HG02870 (cell line): ENCODE measurements around the gene SIGLEC15.

ENCODE experiments used
- ATAC-seq: cut with Tn5 transposase; IDR thresholded peaks from one replicate; pipeline ENCODE4 v1.9.1; 2021; ENCODE audit warnings: mild to moderate bottlenecking, moderate library complexity; ENCODE audit not compliant: unreplicated experiment

Gene SIGLEC15

DNA sequence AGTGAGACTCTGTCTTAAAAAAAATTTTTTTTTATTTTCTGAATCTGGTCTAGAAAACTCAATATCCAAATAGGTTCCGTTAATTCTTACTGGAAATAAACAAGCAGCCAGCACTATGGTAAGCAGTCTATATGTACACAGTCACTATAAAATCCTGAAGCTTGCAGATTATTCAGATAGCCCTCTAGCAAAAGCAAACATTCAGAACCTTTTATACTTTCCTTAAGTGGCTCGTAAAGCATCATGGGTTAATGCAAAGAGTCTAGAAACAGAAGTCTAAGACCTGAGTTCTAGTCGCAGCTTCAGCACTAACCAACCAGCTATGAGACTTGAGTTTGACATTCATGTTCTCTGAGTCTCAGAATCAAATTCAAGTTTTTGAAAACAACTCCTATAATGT lies 51.9 kb downstream of the SIGLEC15 start:
- ATAC-seq, result no peak

DNA sequence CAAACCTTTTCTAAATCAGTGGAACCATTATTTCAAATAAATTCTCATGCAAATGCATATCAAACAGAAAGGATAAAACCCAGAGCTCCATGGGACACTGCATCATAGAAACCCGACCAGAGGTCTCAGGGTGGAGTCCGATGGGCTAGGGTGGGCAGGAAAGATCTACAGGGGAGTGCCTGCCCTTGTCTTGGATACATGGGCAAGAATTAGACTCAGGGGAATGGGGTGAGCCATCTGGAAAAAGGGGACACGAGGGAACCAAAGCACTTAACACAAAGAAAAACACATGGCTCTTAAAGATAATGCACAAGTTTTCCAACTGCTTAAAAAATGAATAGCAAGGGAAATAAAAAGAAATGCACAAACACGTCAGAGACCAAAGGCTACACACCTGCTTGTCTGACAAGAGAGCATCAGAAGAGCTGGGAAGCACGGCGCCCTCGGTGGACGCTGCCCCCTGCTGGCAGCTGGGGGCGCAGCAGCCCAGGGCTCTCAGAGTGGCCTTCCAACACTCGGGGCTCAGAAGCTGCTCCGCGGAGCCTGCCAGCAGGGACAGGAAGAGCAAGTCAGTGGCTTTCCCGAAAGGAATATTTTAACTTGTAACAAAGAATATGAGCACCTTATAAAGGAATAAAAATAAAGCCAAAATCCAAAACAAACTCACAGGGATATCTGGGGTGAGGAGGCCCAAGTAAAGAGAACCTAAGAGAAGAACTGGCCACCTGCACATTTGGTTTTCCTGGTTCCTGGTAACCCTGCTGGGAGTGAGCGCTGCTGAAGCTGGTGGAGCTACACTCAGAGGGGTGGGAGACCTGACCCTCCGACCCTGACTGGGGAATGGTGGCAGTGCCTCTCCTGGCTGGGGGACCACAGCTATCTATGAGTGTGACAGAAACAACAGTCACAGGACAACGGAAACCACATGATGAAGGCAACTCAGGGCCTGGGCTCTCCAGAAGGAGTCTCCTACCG lies 54.5 kb downstream of the SIGLEC15 start:
- ATAC-seq, result peak; percentile 79

DNA sequence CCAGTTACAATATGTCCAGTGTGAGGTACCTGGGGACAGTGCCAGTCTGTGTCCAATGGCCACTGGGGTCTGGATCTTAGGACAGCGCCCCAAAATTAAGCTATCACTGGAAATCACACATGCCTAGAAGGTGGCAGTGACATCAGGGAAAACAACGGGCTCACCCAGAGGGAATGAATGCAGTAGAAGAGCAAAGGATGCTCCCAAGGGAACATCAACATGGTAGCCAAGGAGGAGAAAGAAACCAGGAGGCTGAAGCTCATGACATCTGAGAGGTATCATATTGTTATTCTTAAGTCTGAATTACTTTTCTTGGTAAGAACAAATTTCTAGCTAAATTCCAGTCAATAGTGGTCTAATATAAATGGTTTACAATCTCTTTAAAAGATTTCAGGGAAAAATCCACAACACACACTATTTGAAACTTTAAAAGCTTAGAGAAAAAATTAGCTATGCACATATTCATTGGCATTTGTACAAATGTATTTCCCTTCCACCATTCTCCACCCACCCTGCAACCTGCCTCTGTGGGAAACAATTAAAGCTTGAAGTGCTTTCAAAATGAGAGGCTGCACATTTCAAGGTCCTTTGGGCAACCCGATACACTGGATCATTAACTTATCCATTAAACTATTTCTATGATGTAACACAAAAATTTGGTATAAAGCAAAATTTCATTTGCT lies 55.5 kb downstream of the SIGLEC15 start:
- no peak for ATAC-seq

DNA sequence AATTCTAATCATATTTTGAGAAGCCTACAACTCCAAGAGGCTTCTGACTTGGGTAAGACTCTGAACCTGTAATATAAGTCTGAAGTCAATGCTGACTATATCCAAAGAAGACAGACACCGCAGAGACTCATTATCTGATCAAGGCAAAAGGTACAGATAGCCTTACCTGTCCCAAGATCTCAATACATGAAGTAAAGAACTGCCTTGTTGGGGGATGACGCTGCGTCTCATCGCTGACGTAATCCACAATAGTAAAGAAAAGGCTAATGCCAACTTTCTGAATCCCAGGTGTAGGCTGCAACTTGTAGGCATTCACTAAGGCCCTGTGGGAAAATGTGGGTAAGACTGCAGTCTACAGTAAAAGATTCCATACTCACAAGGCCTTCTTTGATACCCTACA lies 62.1 kb downstream of the SIGLEC15 start:
- no peak for ATAC-seq

DNA sequence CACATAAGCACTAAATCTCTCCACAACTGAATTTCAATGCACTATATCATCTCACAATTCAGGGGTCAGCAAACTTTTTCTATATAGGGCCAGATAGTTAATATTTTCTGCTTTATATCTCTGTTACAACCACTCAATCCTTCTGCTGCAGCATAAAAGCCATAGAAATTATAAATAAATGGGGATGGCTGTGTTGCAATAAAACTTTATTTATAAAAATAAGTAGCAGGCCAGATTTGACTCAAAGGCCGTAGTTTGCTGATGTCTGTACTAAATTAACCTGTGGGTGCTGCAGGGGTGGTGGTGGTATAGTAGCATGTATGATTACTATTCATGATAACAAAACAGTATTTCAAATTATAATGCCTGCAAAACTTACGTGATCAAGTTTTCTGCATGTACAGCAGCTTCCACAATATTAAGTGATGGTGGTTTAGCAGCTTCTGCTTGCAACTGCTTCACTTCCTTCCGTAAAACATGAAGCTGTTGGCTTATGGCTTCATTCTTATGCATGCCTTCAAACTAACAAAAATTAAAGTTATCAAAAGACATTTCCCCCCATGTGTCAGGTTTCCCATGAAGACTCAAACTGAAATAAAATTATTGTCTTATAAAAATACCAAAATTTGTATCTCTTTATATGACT lies 64.1 kb downstream of the SIGLEC15 start:
- no peak for ATAC-seq

DNA sequence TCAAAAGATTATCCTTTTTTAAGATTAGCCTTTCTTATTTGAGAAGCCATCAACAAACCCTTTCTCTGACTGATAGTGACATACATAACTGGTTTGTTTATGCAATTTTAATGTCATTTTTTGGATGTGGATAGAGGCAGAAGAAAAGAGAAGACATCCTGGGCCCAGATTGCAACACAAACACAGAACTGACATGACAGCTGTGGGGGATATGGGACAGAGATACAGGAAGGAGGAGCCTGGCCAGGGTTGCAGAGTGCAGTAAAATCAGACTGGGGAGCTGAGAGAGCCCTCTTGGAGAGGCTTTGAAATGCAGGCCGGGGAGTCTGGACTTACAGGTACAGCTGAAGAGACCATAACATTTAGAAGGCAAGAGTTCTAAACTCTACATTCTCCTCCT lies 65.1 kb downstream of the SIGLEC15 start:
- ATAC-seq, result no peak

DNA sequence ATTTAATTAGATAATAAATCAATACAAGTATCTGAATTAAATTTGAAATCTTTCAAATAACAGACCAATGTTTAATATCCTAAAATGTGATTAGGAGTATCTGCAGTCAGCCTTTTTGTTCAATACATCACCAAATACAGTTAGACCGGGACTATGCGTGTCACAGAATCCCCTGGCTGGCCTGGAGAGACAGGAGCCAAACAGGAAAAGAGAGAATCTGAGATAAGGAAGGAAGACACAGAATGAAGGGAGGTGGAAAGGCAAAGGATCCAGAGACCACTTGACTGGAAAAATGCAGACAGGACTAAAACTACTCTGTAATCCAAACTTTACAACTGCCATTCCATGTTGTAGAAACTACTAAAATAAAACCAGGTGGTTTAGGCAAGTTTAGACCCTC lies 66.3 kb downstream of the SIGLEC15 start:
- no peak for ATAC-seq
